HCT116 (cell line): ENCODE results near the gene TTLL11.

Experiments used
- CEBPB ChIP-seq: IDR thresholded peaks from 2 replicates; pipeline ENCODE4 v1.6.1; 2012; ENCODE audit warnings: low read depth
- CTCF ChIP-seq, 3 experiments: fragments of 200-600 bp in 1 of 3; sonication (generic) in 1 of 3; IDR thresholded peaks in 2 of 3; conservative IDR thresholded peaks in 1 of 3; 2 replicates each; pipeline ENCODE4 v1.5.1; 2012 to 2017; ENCODE audit warnings: low read depth in 2 of 3, low read length in 2 of 3, antibody characterized with exemption in 1 of 3, borderline replicate concordance in 1 of 3, control low read depth in 1 of 3, mild to moderate bottlenecking in 1 of 3, mixed read lengths in 1 of 3, mixed run types in 1 of 3, moderate library complexity in 1 of 3; ENCODE audit not compliant: insufficient read depth in 1 of 3
- EZH2 ChIP-seq: fragments of 200-600 bp; sonication (generic); IDR thresholded peaks from 2 replicates; pipeline ENCODE4 v1.6.1; 2017; ENCODE audit warnings: antibody characterized with exemption, mixed run types
- EZH2phosphoT487 ChIP-seq: fragments of 200-600 bp; IDR thresholded peaks from 2 replicates; pipeline ENCODE4 v1.6.1; 2018; ENCODE audit warnings: antibody characterized with exemption, borderline replicate concordance
- JUND ChIP-seq: IDR thresholded peaks from 2 replicates; pipeline ENCODE4 v1.6.1; 2012
- POLR2A ChIP-seq: IDR thresholded peaks from 2 replicates; pipeline ENCODE4 v1.7.0; 2011; ENCODE audit warnings: borderline replicate concordance; ENCODE audit not compliant: insufficient read depth, insufficient read length; ENCODE audit errors: extremely low read depth
- POLR2AphosphoS5 ChIP-seq: IDR thresholded peaks from 2 replicates; pipeline ENCODE4 v1.6.1; 2011; ENCODE audit warnings: mild to moderate bottlenecking, low read depth, low read length, moderate library complexity
- RAD21 ChIP-seq: IDR thresholded peaks from 2 replicates; pipeline ENCODE4 v1.6.1; 2012; ENCODE audit warnings: low read depth, mild to moderate bottlenecking
- SIN3A ChIP-seq: IDR thresholded peaks from 2 replicates; pipeline ENCODE4 v1.6.1; 2012; ENCODE audit warnings: low read depth
- YY1 ChIP-seq: IDR thresholded peaks from 2 replicates; pipeline ENCODE4 v1.6.1; 2011; ENCODE audit warnings: low read length, low read depth, moderate library complexity, mild to moderate bottlenecking; ENCODE audit not compliant: insufficient replicate concordance; ENCODE audit errors: extremely low read depth
- ZNF274 ChIP-seq: fragments of 200-500 bp; sonication (Bioruptor generic); IDR thresholded peaks from 2 replicates; pipeline ENCODE4 v1.6.1; 2014; ENCODE audit warnings: mild to moderate bottlenecking, low read depth, low read length, inconsistent platforms
- TF ChIP-seq, protein P1 (sequence below): IDR thresholded peaks from 2 replicates; pipeline ENCODE4 v1.6.1; 2012; ENCODE audit warnings: low read depth
- TF ChIP-seq, protein P2 (sequence below): IDR thresholded peaks from 2 replicates; pipeline ENCODE4 v1.6.1; 2012

GRCh38 chr9:122095010-122095767 lies 2.1 kb upstream of the TTLL11 start:
- no peak for TF ChIP-seq EZH2
- no peak for TF ChIP-seq EZH2phosphoT487
- peak; percentile 69 to 79 (median 77) for TF ChIP-seq CTCF (IDR thresholded peaks at IDR 0.05 in 2 of 3, conservative IDR thresholded peaks at IDR 0.05 in 1 of 3; ENCODE audit: borderline replicate concordance in 1 of 3, insufficient read depth in 1 of 3, low read depth in 2 of 3, low read length in 2 of 3)
- TF ChIP-seq ZNF274, result no peak
- no peak for TF ChIP-seq POLR2A
- TF ChIP-seq POLR2AphosphoS5, result no peak
- TF ChIP-seq, protein P1, sequence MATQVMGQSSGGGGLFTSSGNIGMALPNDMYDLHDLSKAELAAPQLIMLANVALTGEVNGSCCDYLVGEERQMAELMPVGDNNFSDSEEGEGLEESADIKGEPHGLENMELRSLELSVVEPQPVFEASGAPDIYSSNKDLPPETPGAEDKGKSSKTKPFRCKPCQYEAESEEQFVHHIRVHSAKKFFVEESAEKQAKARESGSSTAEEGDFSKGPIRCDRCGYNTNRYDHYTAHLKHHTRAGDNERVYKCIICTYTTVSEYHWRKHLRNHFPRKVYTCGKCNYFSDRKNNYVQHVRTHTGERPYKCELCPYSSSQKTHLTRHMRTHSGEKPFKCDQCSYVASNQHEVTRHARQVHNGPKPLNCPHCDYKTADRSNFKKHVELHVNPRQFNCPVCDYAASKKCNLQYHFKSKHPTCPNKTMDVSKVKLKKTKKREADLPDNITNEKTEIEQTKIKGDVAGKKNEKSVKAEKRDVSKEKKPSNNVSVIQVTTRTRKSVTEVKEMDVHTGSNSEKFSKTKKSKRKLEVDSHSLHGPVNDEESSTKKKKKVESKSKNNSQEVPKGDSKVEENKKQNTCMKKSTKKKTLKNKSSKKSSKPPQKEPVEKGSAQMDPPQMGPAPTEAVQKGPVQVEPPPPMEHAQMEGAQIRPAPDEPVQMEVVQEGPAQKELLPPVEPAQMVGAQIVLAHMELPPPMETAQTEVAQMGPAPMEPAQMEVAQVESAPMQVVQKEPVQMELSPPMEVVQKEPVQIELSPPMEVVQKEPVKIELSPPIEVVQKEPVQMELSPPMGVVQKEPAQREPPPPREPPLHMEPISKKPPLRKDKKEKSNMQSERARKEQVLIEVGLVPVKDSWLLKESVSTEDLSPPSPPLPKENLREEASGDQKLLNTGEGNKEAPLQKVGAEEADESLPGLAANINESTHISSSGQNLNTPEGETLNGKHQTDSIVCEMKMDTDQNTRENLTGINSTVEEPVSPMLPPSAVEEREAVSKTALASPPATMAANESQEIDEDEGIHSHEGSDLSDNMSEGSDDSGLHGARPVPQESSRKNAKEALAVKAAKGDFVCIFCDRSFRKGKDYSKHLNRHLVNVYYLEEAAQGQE, result peak; percentile 74
- TF ChIP-seq JUND, result no peak
- TF ChIP-seq, protein P2, sequence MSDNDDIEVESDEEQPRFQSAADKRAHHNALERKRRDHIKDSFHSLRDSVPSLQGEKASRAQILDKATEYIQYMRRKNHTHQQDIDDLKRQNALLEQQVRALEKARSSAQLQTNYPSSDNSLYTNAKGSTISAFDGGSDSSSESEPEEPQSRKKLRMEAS, result 0 out of 2 replicates have a peak, but pooled peaks have one; percentile 35
- no peak for TF ChIP-seq YY1
- TF ChIP-seq CEBPB, result no peak
- peak; percentile 26; the same call in 1 of the 2 replicates for TF ChIP-seq SIN3A
- peak; percentile 55 for TF ChIP-seq RAD21
